LoVo (cell line): ENCODE results near the gene CRHR2.
"Not testable (repeated sequence)": the region's sequence is repeated elsewhere in the genome, so short reads cannot be mapped to it uniquely, and the experiment has no call there.

Source experiments
- DNase-seq: peaks from one replicate; pipeline ENCODE4 v3.0.0-alpha.2; 2016; ENCODE audit warnings: low spot score

CRHR2 gene

GRCh38 chr7:30654296-30655090, 27.8 kb downstream of the CRHR2 start:
- no peak for DNase-seq

- DNase-seq, result no peak
These were observed 29.3 kb downstream of the CRHR2 start for GRCh38 chr7:30652698-30653641.

DNA sequence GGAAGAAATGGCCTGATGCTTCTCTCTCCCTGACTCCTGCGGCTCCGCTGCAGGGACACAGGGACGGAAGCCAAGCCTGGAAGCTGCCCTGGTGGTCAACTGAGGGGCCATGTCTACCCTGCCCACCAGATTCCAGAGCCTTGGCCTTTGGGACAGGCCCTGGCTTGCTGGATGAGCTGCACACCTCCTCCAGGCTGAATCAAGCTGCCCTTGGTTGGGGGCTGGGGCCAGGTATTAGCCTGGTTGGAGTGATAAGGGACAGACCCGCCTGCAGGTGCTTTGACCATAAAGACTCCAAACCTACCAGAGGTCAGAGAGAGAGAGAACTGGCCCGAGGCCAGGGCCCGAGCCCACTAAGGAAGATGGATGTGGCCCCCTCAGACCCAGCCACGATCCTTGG, 30.1 kb downstream of the CRHR2 start:
- no peak for DNase-seq

DNA sequence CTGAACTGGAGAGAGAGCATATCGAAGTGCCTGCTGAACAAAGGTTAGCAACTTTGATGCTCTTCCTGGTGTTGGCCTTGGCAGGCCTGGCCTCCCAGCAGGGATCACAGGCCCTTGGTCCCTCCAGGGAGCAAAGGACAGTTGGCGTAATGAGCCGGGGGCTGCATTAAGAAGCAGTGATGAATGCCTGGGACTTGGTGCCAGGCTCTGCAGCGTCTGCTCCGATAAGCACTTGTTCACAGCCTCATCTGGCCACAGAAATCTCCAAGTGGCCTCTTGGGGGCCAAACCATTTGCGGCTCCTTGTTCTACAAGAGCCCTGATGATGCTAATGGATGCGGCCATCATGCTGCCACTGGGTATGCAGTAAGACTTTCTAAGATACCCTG, 31.8 kb downstream of the CRHR2 start:
- DNase-seq, result no peak

DNA sequence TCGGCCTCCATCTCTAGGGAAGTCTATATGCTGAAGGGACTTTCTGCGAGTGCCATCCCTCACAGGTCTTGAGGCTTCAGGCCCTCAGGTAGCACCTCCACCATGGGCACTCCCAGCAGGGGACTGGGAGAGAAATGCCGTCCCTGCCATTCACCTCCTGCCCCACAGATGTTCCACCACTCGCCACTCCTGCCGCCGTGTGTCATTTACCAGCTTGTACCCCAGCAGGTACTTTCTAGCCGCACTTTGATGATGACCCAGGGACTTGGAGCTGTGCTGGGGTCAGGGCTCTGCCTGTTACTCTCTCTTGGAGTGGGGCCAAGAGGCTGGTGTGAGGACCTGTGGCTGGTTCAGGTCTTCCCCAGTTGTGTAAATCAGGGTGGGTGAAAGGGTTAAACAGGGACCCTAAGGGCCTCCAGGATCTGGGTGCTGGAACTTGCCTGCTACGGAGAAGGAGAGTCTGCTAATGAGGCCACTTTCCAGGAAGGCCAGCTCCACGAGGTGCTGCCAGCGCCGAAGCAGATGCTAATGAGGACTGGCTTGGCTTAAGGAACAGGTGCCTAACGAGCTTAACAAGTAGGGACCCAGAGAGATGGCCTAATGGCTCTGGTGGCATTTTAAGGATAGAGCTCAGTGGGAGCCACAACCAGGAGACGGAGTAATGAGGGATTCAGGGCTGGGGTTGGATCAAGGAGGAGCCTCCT, 32.4 kb downstream of the CRHR2 start:
- DNase-seq, result no peak

DNA sequence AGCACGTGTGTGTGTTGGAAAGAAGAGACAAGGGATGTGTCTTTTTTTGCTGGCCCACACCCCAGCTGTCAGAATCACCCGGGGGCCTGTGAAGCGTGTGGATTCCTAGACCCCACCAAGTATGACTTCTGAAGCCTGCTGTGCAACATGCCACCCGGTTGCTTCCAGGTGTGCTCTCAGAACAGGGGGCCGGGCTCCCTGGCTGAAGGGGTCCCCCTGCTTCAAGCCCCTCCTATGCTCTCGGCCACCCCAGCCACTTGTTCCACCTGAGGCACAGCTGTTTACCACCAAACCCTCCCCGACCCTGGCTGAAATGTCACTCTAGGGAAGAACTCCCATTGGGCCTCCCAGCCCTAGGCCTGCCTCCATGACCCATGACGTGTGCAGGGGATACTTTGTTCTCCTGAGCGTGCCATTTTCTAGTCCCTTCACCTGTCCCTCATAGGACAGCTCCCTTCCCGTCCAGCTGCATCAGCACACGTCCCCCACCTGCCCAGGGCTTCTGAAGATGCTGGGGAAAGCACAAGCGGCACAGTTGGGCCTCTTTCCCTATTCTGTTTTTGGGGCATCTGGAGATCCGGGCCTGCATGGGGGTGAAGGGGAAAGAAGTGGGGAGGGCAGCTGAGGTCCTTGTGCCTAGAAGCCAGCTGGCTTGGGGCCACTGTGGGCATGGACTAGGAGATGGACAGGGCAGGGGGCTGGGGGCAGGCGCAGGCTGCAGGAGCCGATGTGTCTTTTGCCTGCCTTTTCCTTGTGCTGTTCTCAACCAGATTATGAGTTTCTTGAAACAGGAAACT, 33.3 kb downstream of the CRHR2 start:
- no peak for DNase-seq

- no peak for DNase-seq
These were observed 34.5 kb downstream of the CRHR2 start for GRCh38 chr7:30647589-30648364.

- DNase-seq, result no peak
These were observed 36.1 kb downstream of the CRHR2 start for GRCh38 chr7:30646154-30646553.

GRCh38 chr7:30645661-30646060, 36.6 kb downstream of the CRHR2 start:
- no peak for DNase-seq

- DNase-seq, result no peak
These were observed 37.8 kb downstream of the CRHR2 start for GRCh38 chr7:30644286-30644955.

- DNase-seq, result no peak
These were observed 39.5 kb downstream of the CRHR2 start for GRCh38 chr7:30642789-30643188.

DNA sequence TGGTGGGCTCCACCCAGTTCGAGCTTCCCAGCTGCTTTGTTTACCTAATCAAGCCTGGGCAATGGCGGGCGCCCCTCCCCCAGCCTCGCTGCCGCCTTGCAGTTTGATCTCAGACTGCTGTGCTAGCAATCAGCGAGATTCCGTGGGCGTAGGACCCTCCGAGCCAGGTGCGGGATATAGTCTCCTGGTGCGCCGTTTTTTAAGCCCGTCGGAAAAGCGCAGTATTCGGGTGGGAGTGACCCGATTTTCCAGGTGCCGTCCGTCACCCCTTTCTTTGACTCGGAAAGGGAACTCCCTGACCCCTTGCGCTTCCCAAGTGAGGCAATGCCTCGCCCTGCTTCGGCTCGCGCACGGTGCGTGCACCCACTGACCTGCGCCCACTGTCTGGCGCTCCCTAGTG, 39.9 kb downstream of the CRHR2 start:
- not testable (repeated sequence) for DNase-seq

GRCh38 chr7:30635798-30636197, 46.5 kb downstream of the CRHR2 start:
- no peak for DNase-seq

GRCh38 chr7:30634634-30635201, 47.5 kb downstream of the CRHR2 start:
- no peak for DNase-seq

DNA sequence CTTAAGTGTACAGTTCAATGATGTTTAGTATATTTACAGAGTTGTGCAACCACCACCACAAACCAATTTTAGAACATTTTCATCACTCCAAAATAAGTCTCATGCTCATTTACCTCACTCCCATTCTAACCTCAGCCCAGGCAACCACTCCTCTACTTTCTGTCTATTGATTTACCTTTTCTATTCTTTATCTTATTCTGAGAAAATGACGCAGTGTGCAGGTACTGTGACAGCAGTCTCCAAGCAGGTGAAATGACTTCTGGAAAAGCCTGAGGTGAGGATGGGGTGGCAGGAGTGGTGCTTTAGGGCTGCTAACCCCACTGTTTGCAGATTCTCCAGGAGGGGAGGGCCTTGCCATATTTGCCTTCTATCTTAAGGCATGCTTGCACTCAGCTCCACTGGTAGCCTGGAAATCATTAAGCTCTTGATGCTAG, 48.0 kb downstream of the CRHR2 start:
- no peak for DNase-seq

DNA sequence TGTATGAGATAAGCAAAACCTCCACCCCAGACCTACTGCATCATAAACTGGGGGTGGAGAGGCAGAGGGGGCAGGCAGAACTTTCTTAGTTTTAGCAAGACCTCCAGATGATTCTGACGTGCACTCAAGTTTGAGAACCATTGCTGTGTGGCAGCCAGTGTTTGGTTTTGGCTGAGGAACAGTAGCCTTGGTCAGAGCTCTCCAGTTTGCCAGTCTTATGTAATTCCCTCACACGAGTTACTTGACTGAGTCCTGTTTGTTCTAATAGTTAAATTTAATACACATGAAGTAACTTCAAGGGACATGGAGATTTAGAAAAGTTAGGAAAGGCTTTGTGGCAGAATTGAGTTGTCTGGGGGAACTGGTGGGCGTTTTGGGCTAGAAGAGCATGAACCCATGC, 49.0 kb downstream of the CRHR2 start:
- DNase-seq, result no peak

DNA sequence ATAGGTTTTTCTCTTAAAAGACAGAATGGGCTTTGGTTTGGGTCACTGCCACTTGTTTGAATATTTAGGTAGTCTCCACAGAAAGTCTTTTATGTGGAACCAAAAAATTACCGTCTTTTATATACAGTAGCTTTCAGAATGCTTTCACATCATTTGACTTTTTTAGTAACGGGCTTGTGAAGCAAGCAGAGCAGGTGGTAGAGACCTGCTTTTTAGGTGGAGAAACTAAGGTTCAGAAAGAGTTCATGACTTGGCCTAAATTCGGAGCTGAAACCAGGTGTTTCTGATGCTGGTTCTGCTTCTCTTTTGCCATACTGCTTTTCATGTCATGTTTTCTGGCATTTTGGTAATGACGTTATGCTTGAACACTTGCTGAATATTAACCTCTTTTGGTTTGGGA, 51.3 kb downstream of the CRHR2 start:
- no peak for DNase-seq

DNA sequence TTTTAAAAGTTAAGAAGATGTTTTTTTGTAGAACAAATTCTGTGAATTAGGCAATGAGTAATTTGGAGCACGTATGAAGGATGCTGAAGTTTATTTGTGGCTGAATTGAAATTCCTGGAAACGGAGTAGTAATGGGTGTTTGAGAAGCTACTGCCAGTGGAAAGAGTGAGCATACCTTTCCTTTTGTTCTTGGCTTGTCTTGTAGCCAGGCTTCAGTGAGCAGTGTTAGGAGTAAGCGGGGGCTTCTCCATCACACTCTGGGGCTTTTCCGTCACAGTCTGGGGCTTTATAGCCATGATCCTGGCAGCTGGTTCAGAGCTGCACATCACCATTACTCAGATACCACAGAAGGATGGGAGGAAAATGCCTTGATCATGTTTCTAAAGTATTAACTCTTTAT, 55.2 kb downstream of the CRHR2 start:
- no peak for DNase-seq

DNA sequence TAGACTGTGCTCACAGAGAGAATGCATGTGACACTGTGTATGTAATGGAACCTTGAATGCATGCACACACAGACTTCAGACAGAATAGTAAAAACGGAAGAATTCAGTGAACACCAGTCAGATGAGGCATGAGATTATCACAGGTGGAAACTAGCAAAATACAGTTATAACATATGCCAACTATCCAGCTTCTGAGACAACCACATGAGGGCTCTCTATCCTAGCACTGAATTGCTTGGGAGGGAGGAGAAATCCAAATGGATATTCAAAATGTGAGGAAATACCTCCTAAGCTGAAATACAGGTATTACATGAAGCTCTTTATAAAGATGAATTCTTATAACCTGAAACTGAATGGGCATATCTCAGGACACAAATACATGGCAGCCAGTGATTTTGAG, 57.0 kb downstream of the CRHR2 start:
- no peak for DNase-seq

GRCh38 chr7:30618961-30619360, 63.3 kb downstream of the CRHR2 start:
- no peak for DNase-seq
